Lung (tissue), 12 donors: Measurements from ENCODE around the gene GLRX5. TPM values are rescaled to one million over a fixed set of nuclear protein-coding genes. Genes with fewer than 3 reads are reported as not detected.
A peak's percentile ranks its signal among the peaks of the same experiment; 100 is the strongest.
"Not testable (repeated sequence)": the region's sequence is repeated elsewhere in the genome, so short reads cannot be mapped to it uniquely, and the experiment has no call there.

Source experiments
- ATAC-seq: fragments of 200-7000 bp; cut with Tn5 transposase; one replicate; pipeline ENCODE4 v1.9.1; 2020; ENCODE audit warnings: moderate number of reproducible peaks; ENCODE audit not compliant: insufficient read depth, low FRiP score
- DNase-seq, 3 donors: peaks; one replicate each; pipeline ENCODE4 v3.0.0-alpha.2; 2013 to 2017
- H3K27ac ChIP-seq, 2 donors: one replicate each; pipeline ENCODE4 v1.5.1; 2013; ENCODE audit warnings: mild to moderate bottlenecking in 2 of 2, moderate library complexity in 2 of 2, control low read depth in 1 of 2, inconsistent platforms in 1 of 2, low read depth in 1 of 2, low read length in 1 of 2
- H3K27me3 ChIP-seq, 3 donors: one replicate each; pipeline ENCODE4 v1.5.1; 2013; ENCODE audit warnings: low read length in 2 of 3; ENCODE audit not compliant: control insufficient read depth in 3 of 3, insufficient read depth in 3 of 3
- H3K36me3 ChIP-seq, 4 donors: one replicate each; pipeline ENCODE4 v1.5.1; 2013; ENCODE audit warnings: low read length in 4 of 4, mild to moderate bottlenecking in 1 of 4, moderate library complexity in 1 of 4; ENCODE audit not compliant: control insufficient read depth in 4 of 4, insufficient read depth in 4 of 4
- H3K4me1 ChIP-seq, 5 donors: one replicate each; pipeline ENCODE4 v1.5.1; 2013; ENCODE audit warnings: low read length in 5 of 5, mild to moderate bottlenecking in 2 of 5, moderate library complexity in 1 of 5; ENCODE audit not compliant: control insufficient read depth in 5 of 5, insufficient read depth in 5 of 5
- H3K4me3 ChIP-seq: one replicate; pipeline ENCODE4 v1.5.1; 2013; ENCODE audit warnings: mild to moderate bottlenecking, control low read depth, moderate library complexity
- H3K9ac ChIP-seq, 2 donors: one replicate each; pipeline ENCODE4 v1.5.1; 2013; ENCODE audit warnings: low read length in 2 of 2, control low read depth in 1 of 2; ENCODE audit not compliant: insufficient read depth in 1 of 2
- H3K9me3 ChIP-seq, 4 donors: one replicate each; pipeline ENCODE4 v1.5.1; 2013; ENCODE audit warnings: low read length in 3 of 4, mild to moderate bottlenecking in 1 of 4, moderate library complexity in 1 of 4; ENCODE audit not compliant: control insufficient read depth in 4 of 4, insufficient read depth in 3 of 4
- WGBS, 2 donors: extraction: QIAGEN DNeasy Blood & Tissue Kit; methylation state at CpG; one replicate each; pipeline ENCODE4 v1.1.7; 2013; 5-methylcytosine and 5-hydroxymethylcytosine counted together
- polyA plus RNA-seq, 2 donors: library from polyadenylated mRNA; stranded (reverse); fragments of 200-250 nt; gene quantifications; one replicate each; pipeline ENCODE4 v1.2.1, GENCODE V29; 2013
- total RNA-seq, 2 donors: library from RNA; depleted of rRNA in 1 of 2; stranded (reverse); fragments of >200 nt in 1 of 2; gene quantifications; one replicate each; pipeline ENCODE4 v1.2.1, GENCODE V29; 2014 to 2021
- TF ChIP-seq, protein P1 (sequence below): IDR thresholded peaks from 2 replicates; pipeline ENCODE4 v1.5.1; 2012; ENCODE audit warnings: mild to moderate bottlenecking; ENCODE audit errors: control extremely low read depth, extremely low read depth
- donor health status: control.
- donor health status: control.
- donor health status: Bipolar disorder and iron deficiency.
- donor health status: healthy.
- donor health status: DM: yes; HTN: yes; CAD: no.

The GLRX5 gene
- total and polyA plus RNA-seq, 4 donors = 22.4 to 35.6 (median 29.1) TPM

DNA sequence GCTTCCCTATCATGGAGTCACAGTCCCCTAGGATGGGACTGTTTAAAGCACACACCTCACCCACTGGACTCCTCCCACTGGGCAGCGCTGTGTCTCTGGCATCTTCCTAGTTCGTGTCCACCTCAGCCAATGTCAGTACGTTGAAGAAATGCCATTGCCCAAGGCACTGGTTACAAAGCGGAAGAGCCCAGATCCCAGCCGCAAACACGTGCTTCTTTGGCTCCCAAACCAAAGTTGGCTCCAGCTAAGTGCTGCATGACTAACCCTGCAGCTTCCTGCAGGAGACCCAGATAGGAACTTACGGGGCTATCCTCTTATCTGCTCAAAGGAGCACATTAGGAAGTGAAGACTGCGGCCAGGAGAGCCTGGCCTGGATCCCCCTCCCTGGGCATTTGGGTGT is 27.7 kb upstream of the GLRX5 start:
- H3K4me3 ChIP-seq = no peak overlapping the region
- 22 to 44% methylated on average over 8 of the region's 8 CpGs for WGBS, 2 donors
- peak; percentile 74 for ATAC-seq
- TF ChIP-seq, protein P1, sequence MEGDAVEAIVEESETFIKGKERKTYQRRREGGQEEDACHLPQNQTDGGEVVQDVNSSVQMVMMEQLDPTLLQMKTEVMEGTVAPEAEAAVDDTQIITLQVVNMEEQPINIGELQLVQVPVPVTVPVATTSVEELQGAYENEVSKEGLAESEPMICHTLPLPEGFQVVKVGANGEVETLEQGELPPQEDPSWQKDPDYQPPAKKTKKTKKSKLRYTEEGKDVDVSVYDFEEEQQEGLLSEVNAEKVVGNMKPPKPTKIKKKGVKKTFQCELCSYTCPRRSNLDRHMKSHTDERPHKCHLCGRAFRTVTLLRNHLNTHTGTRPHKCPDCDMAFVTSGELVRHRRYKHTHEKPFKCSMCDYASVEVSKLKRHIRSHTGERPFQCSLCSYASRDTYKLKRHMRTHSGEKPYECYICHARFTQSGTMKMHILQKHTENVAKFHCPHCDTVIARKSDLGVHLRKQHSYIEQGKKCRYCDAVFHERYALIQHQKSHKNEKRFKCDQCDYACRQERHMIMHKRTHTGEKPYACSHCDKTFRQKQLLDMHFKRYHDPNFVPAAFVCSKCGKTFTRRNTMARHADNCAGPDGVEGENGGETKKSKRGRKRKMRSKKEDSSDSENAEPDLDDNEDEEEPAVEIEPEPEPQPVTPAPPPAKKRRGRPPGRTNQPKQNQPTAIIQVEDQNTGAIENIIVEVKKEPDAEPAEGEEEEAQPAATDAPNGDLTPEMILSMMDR = no peak
- peaks cover 0 to 4% (median 0%) of the 10 kb centered on the region in 4 donors for H3K36me3 ChIP-seq
- H3K9me3 ChIP-seq = no peaks in the 10 kb centered on the region
- DNase-seq = peak in 1 of 3 donors; percentile 58
- no peaks in the 10 kb centered on the region for H3K27me3 ChIP-seq
- peaks cover 0 to 13% (median 2%) of the 10 kb centered on the region in 5 donors for H3K4me1 ChIP-seq
- peak overlapping the region; percentile 52 to 65 for H3K27ac ChIP-seq
- no peak overlapping the region for H3K9ac ChIP-seq

DNA sequence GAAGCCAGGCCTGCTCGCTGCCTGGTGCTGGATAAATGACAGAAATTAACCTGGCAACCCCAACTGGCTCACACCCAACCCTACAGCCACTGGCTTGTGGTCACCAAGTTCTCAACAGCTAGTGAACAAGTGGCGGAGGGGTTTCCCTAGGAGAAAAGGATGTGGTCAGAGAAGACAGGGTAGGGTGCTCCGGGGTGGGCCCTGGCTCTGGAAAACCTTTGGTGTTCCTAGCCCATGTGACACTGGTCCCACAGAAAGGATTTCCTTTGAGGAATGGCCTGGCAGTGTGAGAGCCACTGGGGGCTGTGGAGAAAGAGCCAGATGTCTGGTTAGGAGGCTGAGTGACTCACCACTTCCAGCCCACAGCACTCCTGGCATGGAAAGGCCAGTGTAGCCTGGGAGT is 27.1 kb upstream of the GLRX5 start:
- TF ChIP-seq, protein P1 = no peak
- DNase-seq (no peak), ATAC-seq (peak; percentile 54)
- H3K4me1 ChIP-seq = peaks cover 0 to 13% (median 0%) of the 10 kb centered on the region in 5 donors
- no peak overlapping the region for H3K9ac ChIP-seq
- no peaks in the 10 kb centered on the region for H3K9me3 ChIP-seq
- no peak overlapping the region for H3K4me3 ChIP-seq
- WGBS, 2 donors = 29 to 59% methylated on average over 3 of the region's 3 CpGs
- H3K27me3 ChIP-seq = no peaks in the 10 kb centered on the region
- H3K27ac ChIP-seq = peak overlapping the region; percentile 37 to 65
- peaks cover 0 to 4% (median 0%) of the 10 kb centered on the region in 4 donors for H3K36me3 ChIP-seq

DNA sequence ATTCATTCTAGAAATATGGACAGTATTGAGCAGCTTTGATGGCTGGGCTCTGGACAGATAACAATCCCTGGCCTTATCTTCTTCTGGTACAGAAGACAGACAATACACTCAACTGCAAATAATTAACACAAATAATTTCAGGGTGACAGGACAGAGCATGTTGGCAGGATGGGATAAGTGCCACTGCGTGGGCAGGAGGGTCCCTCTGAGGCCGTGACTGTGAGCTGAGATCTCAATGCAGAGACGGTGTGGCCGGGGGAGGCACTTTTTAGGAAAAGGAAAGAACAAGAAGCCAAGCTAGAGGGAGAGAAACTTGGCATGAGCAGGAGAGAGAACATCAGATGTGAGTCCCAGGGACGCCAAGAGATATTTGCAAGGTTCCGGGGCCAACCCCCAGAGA is 26.5 kb upstream of the GLRX5 start:
- 92 to 95% methylated on average over 6 of the region's 6 CpGs for WGBS, 2 donors
- DNase-seq (no peak), ATAC-seq (no peak)
- no peak overlapping the region for H3K9ac ChIP-seq
- TF ChIP-seq, protein P1 = no peak
- peaks cover 0 to 4% (median 0%) of the 10 kb centered on the region in 4 donors for H3K36me3 ChIP-seq
- H3K27me3 ChIP-seq = no peaks in the 10 kb centered on the region
- peaks cover 0 to 13% (median 0%) of the 10 kb centered on the region in 5 donors for H3K4me1 ChIP-seq
- no peak overlapping the region for H3K4me3 ChIP-seq
- peak overlapping the region in 1 of 2 donors; percentile 4 for H3K27ac ChIP-seq
- no peaks in the 10 kb centered on the region for H3K9me3 ChIP-seq

DNA sequence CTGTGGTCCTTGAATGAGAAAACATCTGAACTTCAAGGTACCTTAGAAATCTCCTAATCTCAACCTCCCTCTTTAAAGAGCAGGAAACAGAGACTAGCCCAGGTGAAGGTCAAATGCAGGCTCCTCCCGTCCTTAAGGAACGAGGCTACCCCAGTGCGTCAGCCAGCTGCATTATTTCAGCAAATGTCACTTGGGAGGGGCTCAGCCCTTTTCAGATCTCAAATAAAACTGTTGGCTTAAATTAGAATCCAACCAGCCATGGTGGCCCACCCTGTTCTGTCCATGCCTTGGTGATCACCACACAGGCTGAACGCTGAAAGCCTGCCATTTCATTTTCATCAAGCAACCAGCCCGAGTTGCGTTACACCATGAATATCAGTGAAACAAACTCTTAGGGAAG is 25.4 kb upstream of the GLRX5 start:
- no peak overlapping the region for H3K4me3 ChIP-seq
- H3K9me3 ChIP-seq = no peaks in the 10 kb centered on the region
- peaks cover 1 to 15% (median 3%) of the 10 kb centered on the region in 5 donors for H3K4me1 ChIP-seq
- H3K27ac ChIP-seq = no peak overlapping the region
- peaks cover 0 to 4% (median 0%) of the 10 kb centered on the region in 4 donors for H3K36me3 ChIP-seq
- TF ChIP-seq, protein P1 = no peak
- 95% methylated on average over 6 of the region's 6 CpGs for WGBS, 2 donors
- no peaks in the 10 kb centered on the region for H3K27me3 ChIP-seq
- DNase-seq (no peak), ATAC-seq (no peak)
- no peak overlapping the region for H3K9ac ChIP-seq

DNA sequence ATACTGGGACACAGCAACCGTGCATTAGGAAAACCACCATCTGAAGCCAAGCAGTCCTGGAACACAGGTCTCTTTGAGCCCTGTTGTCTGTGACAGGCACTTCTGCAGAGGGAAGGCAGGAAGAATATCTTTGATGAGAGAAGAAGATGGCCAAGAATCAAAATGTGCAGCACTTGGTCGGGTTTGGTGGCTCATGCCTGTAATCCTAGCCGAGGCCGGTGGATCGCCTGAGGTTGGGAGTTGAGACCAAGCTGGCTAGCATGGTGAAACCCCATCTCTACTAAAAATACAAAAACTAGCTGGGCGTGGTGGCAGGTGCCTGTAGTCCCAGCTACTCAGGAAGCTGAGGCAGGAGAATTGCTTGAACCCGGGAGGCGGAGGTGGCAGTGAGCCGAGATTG is 24.5 kb upstream of the GLRX5 start:
- DNase-seq, H3K27ac ChIP-seq, H3K9ac ChIP-seq, H3K27me3 ChIP-seq, ATAC-seq, H3K4me3 ChIP-seq, H3K36me3 ChIP-seq, H3K9me3 ChIP-seq: not testable (repeated sequence)
- H3K4me1 ChIP-seq = peaks cover 6 to 23% (median 12%) of the 10 kb centered on the region in 5 donors
- whole genome bisulfite sequencing, 2 donors = 85 to 90% methylated on average over 9 of the region's 9 CpGs
